Lower leg skin (tissue), 4 donors: Measurements from ENCODE around the gene NAA60. TPM values are rescaled to one million over a fixed set of nuclear protein-coding genes. Genes with fewer than 3 reads are reported as not detected.

Experiments used
- DNase-seq, 2 donors: peaks; one replicate each; pipeline ENCODE4 v3.0.0-alpha.2; 2019; ENCODE audit warnings: low spot score in 2 of 2
- H3K4me3 ChIP-seq: fragments of 200-600 bp; sonication (generic); 2 replicates; pipeline ENCODE4 v1.5.1; 2017; ENCODE audit warnings: mild to moderate bottlenecking, low read depth; ENCODE audit not compliant: poor library complexity, severe bottlenecking
- POLR2A ChIP-seq, 2 donors: fragments of 450-650 bp; IDR thresholded peaks; one replicate each; pipeline ENCODE4 v1.6.1; 2016 to 2017; ENCODE audit warnings: antibody characterized with exemption in 2 of 2, mild to moderate bottlenecking in 1 of 2, moderate library complexity in 1 of 2
- WGBS, 2 donors: methylation state at CpG; one replicate each; pipeline ENCODE4 v1.1.5; 2018; 5-methylcytosine and 5-hydroxymethylcytosine counted together
- intact Hi-C: fragments of 100-400 bp; cut with DNase I; formaldehyde crosslinking; loops from one replicate; pipeline ENCODE4 v1.15.0; 2023; ENCODE audit warnings: low total_unique reads
- total RNA-seq, 4 donors: library from RNA; depleted of rRNA; stranded (reverse); fragments of >200 nt; gene quantifications; one replicate each; pipeline ENCODE4 v1.1.0, GENCODE V29; 2016
- TF ChIP-seq, protein P1 (sequence below), 3 donors: fragments of 450-650 bp; IDR thresholded peaks; one replicate each; pipeline ENCODE4 v1.5.1; 2016; ENCODE audit warnings: antibody characterized with exemption in 3 of 3, mild to moderate bottlenecking in 3 of 3, moderate library complexity in 2 of 3

NAA60 gene
- total RNA-seq, 4 donors from 2014 or later: 21.2 to 42.2 (median 24.8) TPM

DNA sequence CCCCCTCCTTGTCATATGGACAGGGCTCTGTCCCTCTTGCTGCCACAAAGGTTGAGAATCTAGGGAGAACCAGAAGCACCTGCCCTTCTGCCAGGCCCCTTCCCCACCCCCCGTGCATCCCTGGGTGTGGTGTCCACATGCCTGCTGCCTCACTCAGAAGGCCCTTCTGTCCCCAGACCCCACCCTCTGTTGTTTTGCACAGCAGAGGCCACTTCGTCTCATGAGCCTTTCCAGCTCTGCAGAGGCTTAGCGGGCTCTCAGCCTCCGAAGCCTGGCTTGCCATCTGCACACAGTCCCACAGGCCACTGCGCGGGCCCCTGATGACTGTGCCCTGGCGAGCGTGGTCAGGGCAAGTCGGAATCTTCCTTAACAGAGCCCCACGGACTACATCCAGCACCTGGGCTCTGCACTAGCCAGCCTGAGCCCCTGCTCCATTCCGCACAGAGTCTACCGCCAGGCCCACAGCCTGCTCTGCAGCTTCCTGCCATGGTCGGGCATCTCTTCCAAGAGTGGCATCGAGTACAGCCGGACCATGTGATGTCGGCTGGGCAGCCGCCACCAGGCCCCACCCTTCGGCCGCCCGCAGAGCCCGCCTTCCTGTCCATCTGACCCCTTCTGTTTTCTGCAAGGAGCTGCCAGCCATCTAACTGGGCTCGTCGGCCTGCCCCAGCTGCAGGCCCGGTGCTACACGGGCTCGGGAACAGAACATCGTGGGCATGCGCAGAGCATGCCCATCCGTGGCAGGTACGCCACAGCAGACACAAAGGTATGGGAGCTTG is 41.0 kb downstream of the NAA60 start:
- DNase-seq: no peak
- intact Hi-C loops: no loop called here
- 90 to 91% methylated on average over 29 to 30 of the region's 30 CpGs for WGBS, 2 donors
- H3K4me3 ChIP-seq: no peak overlapping the region
- TF ChIP-seq, protein P1, sequence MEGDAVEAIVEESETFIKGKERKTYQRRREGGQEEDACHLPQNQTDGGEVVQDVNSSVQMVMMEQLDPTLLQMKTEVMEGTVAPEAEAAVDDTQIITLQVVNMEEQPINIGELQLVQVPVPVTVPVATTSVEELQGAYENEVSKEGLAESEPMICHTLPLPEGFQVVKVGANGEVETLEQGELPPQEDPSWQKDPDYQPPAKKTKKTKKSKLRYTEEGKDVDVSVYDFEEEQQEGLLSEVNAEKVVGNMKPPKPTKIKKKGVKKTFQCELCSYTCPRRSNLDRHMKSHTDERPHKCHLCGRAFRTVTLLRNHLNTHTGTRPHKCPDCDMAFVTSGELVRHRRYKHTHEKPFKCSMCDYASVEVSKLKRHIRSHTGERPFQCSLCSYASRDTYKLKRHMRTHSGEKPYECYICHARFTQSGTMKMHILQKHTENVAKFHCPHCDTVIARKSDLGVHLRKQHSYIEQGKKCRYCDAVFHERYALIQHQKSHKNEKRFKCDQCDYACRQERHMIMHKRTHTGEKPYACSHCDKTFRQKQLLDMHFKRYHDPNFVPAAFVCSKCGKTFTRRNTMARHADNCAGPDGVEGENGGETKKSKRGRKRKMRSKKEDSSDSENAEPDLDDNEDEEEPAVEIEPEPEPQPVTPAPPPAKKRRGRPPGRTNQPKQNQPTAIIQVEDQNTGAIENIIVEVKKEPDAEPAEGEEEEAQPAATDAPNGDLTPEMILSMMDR (IDR thresholded peaks at IDR 0.05): no peak
- TF ChIP-seq POLR2A (IDR thresholded peaks at IDR 0.05): no peak

DNA sequence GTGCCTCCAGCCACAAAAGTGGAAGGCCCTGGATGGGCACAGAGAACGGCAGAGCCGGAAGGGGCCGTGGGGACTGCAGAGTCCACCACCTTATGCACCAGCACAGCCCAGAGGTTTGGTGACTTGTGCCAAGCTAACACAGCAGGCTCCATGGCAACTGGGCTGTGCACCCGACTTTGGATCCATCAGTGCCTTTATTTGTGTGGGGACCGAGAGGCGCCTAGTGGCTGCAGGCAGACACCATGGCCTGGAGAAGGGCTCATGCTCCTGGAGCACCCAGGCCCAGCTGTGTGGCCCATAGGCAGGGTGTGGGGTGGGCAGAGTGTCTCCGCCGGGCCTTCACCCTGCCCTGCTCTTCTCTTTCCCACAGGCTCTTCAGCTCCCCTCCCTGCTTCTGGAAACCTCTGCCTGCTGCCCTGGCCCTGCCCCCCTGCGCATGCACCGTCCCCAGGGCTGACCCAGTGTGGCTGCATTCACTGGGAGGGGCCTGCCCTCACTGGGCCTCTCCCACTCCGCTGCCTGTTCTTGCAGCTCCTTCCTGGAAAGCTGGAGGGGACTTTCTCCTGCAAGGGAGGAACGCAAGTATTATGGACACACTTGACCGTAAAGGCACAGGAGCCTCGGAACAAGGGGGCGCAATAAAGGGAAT is 41.7 kb downstream of the NAA60 start:
- no peak for TF ChIP-seq POLR2A (IDR thresholded peaks at IDR 0.05)
- TF ChIP-seq, protein P1 (IDR thresholded peaks at IDR 0.05): no peak
- intact Hi-C loops: no loop called here
- 87 to 90% methylated on average over 12 to 15 of the region's 15 CpGs for WGBS, 2 donors
- no peak overlapping the region for H3K4me3 ChIP-seq
- DNase-seq: no peak

DNA sequence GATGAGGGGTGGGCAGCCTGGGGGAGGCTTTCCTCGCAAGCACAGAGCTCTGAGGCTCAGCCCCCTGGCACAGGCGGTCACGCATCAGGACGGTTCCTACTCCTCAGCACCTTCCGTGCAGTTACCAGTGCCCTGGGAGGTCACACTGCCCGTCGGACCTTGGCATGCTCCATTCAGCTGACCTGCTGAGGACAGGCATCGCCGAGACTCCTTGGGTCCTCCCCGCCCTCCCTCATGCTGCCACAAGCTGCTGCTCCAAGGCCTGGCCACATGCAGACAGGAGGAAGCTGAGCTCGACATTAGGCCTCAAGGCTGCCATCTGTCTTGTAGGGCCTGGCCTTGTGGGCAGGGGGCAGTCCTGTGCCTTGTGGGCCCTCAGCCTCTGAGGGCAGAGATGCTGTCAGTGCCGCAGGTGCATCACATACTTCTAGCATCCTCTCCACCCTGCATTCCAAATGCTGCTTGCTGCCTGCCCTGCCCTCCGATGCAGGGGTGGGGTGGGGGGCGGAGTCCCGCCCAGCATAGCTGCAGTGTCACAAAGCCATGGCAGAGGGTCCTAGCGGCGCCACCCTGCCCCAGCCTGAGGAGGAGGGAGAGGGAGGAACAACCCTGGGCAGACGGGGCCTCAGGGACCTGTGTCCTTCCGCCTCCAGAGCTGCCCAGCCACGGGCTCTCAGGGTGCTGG is 42.5 kb downstream of the NAA60 start:
- DNase-seq: no peak
- intact Hi-C loops: no loop called here
- no peak for TF ChIP-seq POLR2A (IDR thresholded peaks at IDR 0.05)
- TF ChIP-seq, protein P1 (IDR thresholded peaks at IDR 0.05): no peak
- 88 to 89% methylated on average over 7 to 14 of the region's 20 CpGs for WGBS, 2 donors
- H3K4me3 ChIP-seq: no peak overlapping the region

DNA sequence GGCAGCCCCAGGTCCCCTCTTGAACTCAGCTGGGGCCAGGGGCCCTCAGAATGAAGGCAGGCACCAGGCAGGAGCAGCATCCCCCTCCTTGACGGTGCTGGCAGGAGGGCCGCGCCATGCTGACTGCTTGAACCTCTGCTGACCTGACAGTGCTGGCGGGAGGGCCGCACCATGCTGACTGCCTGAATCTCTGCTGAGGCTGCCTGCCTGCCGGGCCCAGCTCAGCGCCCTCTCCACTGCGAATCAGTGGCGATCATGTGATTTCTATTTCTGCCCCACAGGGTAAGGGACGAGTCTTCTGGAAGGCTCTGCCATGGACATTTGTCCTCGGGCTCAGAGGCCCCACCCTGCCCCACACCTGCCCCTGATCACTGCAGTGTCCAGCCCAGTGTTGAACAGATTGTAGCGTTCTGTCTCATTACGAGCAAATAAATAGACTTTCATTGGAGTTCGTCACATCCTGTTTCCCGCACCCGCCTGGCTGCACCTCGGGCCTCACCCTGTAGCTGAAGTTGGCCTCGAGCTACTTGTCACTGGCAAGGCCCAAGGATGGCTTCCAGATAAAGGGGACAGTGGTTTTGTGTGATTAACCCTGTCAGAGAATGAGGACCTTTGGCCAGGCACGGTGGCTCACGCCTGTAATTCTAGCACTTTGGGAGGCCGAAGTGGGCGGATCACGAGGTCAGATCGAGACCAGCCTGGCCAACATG is 43.2 kb downstream of the NAA60 start:
- intact Hi-C loops: no loop called here
- TF ChIP-seq POLR2A (IDR thresholded peaks at IDR 0.05): no peak
- TF ChIP-seq, protein P1 (IDR thresholded peaks at IDR 0.05): no peak
- DNase-seq: no peak
- H3K4me3 ChIP-seq: no peak overlapping the region
- 91% methylated on average over 22 to 24 of the region's 24 CpGs for WGBS, 2 donors

DNA sequence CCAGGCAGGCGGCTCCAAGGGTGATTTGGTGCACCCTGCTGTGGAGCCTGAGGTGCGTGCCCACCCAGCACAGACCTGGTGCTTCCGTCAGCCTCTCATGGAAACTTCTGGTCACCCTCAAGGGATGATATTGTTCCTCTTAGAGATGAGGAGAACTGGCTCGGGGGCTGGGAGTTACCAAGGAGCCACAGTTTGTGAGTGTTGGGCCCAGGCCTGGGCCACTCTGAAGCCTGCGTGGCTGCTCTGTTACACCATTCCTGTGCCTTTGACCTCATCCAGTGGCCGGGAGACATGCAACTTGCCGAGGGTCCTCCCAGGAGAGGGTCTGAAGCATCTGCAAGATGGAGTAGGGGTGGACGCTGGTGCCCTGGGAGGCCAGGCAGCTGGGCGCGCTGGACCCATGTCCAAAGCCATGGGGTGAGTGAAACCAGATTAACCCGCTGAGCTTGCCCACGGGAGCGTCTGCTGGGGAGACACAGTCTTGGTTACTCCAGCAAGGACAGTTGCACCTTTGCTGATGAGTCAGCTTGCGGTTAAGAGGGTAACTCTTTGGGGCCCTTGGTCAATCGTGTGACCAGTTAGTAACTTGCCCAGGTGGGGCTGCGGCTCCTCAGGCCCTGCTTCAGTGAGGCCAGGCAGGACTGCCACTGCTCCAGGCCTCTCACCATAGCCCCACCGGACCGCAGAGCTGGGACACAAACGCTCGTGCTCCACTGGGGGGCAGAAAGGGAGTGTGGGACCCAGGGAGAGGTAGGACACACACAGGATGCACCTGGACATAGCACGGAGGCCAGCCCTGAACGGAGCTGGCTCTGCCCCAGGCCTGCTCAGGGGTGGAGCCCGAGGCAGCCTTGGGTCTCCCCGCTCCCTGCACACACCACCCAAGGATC is 44.3 kb downstream of the NAA60 start:
- TF ChIP-seq, protein P1 (IDR thresholded peaks at IDR 0.05): no peak
- TF ChIP-seq POLR2A (IDR thresholded peaks at IDR 0.05): no peak
- H3K4me3 ChIP-seq: no peak overlapping the region
- WGBS, 2 donors: 82 to 87% methylated on average over 21 to 24 of the region's 24 CpGs
- intact Hi-C loops: no loop called here
- DNase-seq: no peak
